ENCODE results near the gene EFCAB8. TPM values are rescaled to one million over a fixed set of nuclear protein-coding genes. Genes with fewer than 3 reads are reported as not detected.

EFCAB8 gene
- total RNA-seq, 1 donor from 2014 or later, result not detected

DNA sequence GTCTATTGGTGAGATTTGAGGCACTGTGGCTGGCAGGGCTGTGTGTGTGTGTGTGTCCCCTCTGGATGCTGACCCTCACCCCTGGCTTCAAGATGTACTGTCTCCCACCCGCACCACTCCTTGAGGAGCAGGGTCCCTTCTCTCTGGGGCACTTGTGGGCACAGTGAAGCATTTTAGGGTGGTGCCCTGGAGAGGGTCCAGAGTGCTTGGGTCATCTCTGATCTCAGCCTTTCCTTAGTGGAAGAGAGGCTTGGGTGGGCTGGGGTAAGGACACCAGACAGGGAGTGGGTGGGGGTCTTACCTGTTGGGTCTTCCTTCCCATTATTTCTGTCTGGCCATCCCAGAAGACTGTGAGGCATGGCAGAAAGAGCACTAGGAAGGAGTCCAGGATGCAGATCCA is 66.1 kb downstream of the EFCAB8 start:
- H3K4me3 ChIP-seq (ENCODE audit: low read depth, low read length), result no peak overlapping the region
- TF ChIP-seq, protein P1, sequence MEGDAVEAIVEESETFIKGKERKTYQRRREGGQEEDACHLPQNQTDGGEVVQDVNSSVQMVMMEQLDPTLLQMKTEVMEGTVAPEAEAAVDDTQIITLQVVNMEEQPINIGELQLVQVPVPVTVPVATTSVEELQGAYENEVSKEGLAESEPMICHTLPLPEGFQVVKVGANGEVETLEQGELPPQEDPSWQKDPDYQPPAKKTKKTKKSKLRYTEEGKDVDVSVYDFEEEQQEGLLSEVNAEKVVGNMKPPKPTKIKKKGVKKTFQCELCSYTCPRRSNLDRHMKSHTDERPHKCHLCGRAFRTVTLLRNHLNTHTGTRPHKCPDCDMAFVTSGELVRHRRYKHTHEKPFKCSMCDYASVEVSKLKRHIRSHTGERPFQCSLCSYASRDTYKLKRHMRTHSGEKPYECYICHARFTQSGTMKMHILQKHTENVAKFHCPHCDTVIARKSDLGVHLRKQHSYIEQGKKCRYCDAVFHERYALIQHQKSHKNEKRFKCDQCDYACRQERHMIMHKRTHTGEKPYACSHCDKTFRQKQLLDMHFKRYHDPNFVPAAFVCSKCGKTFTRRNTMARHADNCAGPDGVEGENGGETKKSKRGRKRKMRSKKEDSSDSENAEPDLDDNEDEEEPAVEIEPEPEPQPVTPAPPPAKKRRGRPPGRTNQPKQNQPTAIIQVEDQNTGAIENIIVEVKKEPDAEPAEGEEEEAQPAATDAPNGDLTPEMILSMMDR (conservative IDR thresholded peaks at IDR 0.05; ENCODE audit: low read depth, low read length), result no peak
- no peak for DNase-seq (ENCODE audit: low read depth)

DNA sequence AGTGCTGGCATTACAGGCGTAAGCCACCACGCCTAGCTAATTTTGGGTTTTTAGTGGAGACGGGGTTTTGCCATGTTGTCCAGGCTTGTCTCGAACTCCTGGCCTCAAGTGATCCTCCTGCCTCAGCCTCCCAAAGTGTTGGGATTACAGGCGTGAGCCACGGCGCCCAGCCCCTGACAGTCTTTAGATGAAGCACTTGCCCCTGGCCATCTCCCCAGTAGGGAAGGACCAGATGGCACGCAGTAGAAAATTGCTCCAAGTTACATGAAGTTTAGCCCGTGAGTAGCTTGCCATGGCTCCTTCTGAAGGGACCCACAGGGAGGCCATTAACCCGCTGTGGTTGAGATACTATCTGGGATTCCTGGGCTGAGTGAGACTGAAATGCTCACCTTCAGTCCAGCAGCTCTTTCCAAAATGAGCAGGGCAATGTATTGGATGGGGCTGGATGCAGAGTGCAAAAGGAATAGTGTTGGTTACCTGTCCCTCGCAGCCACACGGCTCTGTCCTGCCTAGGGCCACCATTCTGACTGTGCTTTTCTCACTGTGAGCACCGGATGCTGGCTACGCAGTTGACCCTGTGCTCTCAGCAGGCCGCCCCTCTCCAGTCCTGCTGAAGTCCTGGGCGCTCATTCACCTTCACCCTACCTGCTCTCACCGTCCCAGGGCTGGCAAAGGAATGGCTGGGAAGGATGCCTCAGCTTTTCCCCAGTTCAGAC is 66.9 kb downstream of the EFCAB8 start:
- H3K4me3 ChIP-seq (ENCODE audit: low read depth, low read length), result no peak overlapping the region
- DNase-seq (ENCODE audit: low read depth), result no peak
- TF ChIP-seq, protein P1 (conservative IDR thresholded peaks at IDR 0.05; ENCODE audit: low read depth, low read length), result no peak

DNA sequence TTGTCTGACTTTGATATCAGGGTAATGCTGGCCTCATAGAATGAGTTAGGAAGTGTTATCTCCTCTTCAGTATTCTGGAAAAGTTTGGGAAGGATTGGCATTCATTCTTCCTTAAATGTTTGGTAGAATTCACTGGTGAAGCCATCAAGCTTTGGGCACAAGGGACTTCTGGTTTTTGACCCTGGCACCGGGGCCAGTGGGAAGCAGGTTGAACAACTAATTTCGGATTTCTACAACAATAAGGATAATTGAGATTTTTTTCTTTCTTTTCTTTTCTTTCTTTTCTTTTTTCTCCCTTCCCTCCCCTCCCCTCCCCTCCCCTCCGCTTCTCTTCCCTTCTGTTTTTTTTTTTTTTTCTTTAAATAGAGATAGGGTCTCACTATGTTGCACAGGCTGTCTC is 70.4 kb downstream of the EFCAB8 start:
- TF ChIP-seq, protein P1 (conservative IDR thresholded peaks at IDR 0.05; ENCODE audit: low read depth, low read length), result no peak
- DNase-seq (ENCODE audit: low read depth), result no peak
- H3K4me3 ChIP-seq (ENCODE audit: low read depth, low read length), result no peak overlapping the region

DNA sequence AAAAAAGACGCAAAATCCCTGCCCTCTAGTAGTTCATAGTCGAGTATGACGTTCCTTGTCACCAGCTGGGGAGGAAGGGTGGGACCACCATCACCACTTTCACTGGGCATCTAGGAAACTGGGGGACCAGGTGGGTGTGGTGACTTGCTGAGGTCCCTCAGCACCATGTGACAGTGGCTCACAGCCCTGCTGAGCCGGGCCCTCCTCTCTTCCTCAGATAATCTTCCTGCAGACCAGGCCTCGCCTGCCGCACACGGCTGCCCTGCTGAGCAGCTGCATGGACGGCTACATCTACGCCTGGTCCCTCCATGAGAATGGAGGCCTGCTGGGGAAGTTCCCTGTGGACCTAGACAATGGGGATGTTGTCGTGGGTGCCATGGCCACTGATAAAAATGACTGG is 71.5 kb downstream of the EFCAB8 start:
- TF ChIP-seq, protein P1 (conservative IDR thresholded peaks at IDR 0.05; ENCODE audit: low read depth, low read length), result no peak
- DNase-seq (ENCODE audit: low read depth), result no peak
- no peak overlapping the region for H3K4me3 ChIP-seq (ENCODE audit: low read depth, low read length)

DNA sequence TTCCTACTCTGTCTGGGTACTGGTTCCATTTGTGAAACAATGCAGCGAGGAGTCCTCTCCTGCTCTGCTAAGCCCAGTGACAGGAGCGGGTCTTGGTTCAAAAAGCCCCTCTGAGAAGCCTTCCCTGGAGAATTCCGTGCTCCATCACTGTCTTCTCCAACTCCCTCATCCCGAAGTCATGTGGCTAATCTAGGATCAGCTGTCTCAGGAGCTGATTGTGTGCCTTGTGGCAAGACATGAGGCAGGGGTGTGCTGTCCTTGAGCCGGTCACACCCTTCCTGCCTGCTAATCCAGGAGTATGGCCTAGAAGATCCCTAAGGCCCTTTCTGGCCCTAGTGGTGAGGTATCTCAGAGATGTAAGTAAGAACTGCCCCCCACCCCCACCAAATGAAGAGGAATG is 72.0 kb downstream of the EFCAB8 start:
- no peak overlapping the region for H3K4me3 ChIP-seq (ENCODE audit: low read depth, low read length)
- no peak for DNase-seq (ENCODE audit: low read depth)
- TF ChIP-seq, protein P1 (conservative IDR thresholded peaks at IDR 0.05; ENCODE audit: low read depth, low read length), result no peak

DNA sequence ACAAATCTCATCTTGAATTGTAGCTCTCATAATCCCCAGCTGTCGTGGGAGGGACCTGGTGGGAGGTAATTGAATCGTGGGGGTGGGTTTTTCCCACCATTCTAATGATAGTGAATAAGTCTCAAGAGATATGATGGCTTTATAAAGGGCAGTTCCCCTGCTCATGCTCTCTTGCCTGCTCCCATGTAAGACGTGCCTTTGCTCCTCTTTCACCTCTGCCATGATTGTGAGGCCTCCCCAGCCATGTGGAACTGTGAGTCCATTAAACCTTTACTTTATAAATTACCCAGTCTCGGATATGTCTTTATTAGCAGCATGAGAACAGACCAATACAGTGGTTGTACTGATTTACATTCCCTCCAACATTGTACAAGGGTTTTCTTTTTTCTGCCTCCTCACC is 75.9 kb downstream of the EFCAB8 start:
- H3K4me3 ChIP-seq (ENCODE audit: low read depth, low read length), result no peak overlapping the region
- no peak for DNase-seq (ENCODE audit: low read depth)
- TF ChIP-seq, protein P1 (conservative IDR thresholded peaks at IDR 0.05; ENCODE audit: low read depth, low read length), result no peak
